Kidney (tissue), 14 donors: ENCODE measurements around the gene DTNB. TPM values are rescaled to one million over a fixed set of nuclear protein-coding genes. Genes with fewer than 3 reads are reported as not detected.

Experiments used
- DNase-seq, 5 donors: peaks; one replicate each; pipeline ENCODE4 v3.0.0-alpha.2; 2013 to 2020
- FAIRE-seq: peaks from 2 replicates; lab custom pipeline; 2012; peaks lifted over from hg19 to GRCh38; lab: Jason Lieb, UNC
- H3K27ac ChIP-seq, 2 donors: one replicate each; pipeline ENCODE4 v1.7.0; 2013; ENCODE audit warnings: low read depth in 2 of 2, low read length in 2 of 2, inconsistent platforms in 1 of 2
- H3K27me3 ChIP-seq: one replicate; pipeline ENCODE4 v1.7.1; 2013; ENCODE audit warnings: low read length, inconsistent platforms; ENCODE audit not compliant: control insufficient read depth, insufficient read depth
- H3K36me3 ChIP-seq, 3 donors: one replicate each; pipeline versions ENCODE4 v1.7.0 to v1.7.1; 2013; ENCODE audit warnings: low read length in 3 of 3, control low read depth in 1 of 3, inconsistent platforms in 1 of 3; ENCODE audit not compliant: insufficient read depth in 3 of 3, control insufficient read depth in 2 of 3
- H3K4me1 ChIP-seq, 3 donors: one replicate each; pipeline versions ENCODE4 v1.7.0 to v1.7.1; 2013; ENCODE audit warnings: low read length in 3 of 3, inconsistent platforms in 1 of 3, low read depth in 1 of 3; ENCODE audit not compliant: control insufficient read depth in 2 of 3, insufficient read depth in 2 of 3
- H3K4me3 ChIP-seq, 3 donors: one replicate each; pipeline versions ENCODE4 v1.7.0 to v1.8.1; 2013; ENCODE audit warnings: low read length in 3 of 3, control low read depth in 1 of 3, inconsistent platforms in 1 of 3
- H3K9ac ChIP-seq, 3 donors: one replicate each; pipeline versions ENCODE4 v1.7.0 to v1.7.1; 2013; ENCODE audit warnings: low read length in 3 of 3, control low read depth in 1 of 3, inconsistent platforms in 1 of 3
- H3K9me3 ChIP-seq, 3 donors: one replicate each; pipeline versions ENCODE4 v1.7.0 to v1.7.1; 2013; ENCODE audit warnings: low read length in 3 of 3, control low read depth in 1 of 3, inconsistent platforms in 1 of 3; ENCODE audit not compliant: control insufficient read depth in 2 of 3, insufficient read depth in 1 of 3
- intact Hi-C: fragments of 100-400 bp; cut with DNase I; formaldehyde crosslinking; loops from one replicate; pipeline ENCODE4 v1.11.1; 2022
- polyA plus RNA-seq: library from polyadenylated mRNA; stranded (reverse); fragments of 350-450 nt; fragmentation: Illumina TruSeq; extraction: RNeasy Lipid Tissue Mini Kit (QIAGEN cat#74804); gene quantifications from one replicate; pipeline ENCODE4 v1.2.3, GENCODE V29; 2014; ENCODE audit warnings: low read depth, low replicate concordance; ENCODE audit not compliant: insufficient read depth
- total RNA-seq: library from RNA; stranded (reverse); fragmentation: NEBNext Ultra II Directional; extraction: Animal tissue kit (Norgen Biotek cat#: 25700); gene quantifications from one replicate; pipeline ENCODE4 v1.2.1, GENCODE V29; 2021
- TF ChIP-seq, protein P1 (sequence below): IDR thresholded peaks from 3 replicates; pipeline ENCODE4 v1.5.1; 2012; ENCODE audit warnings: mild to moderate bottlenecking, moderate library complexity, borderline replicate concordance; ENCODE audit not compliant: insufficient read depth; ENCODE audit errors: extremely low read depth
- donor health status: control.
- donor health status: control.
- donor health status: control.
- donor health status: control.
- donor health status: control.
- donor health status: DM: yes; HTN: yes; CAD: no.
- donor health status: Normal renal cell carcinoma (clear cell type).

DTNB gene
- total and polyA plus RNA-seq, 2 donors from 2014 or later, result 23.0 to 28.1 TPM

DNA sequence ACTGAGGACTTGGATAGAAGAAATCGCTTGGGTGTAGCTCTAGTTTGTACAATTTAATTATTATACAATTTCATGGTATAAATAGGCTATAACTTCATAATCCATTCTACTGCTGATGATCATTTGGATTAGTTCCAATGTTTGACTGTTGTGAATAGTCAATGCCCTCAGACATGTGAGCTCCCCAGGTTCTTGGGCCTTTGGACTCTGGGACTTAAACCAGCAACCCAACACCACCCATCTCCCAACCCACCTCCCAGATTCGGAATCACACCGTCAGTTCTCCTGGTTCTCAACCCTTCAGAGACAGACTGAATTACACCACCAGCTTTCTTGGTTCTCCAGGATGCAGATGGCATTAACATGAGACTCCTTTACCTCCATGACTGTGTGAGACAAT lies 247.1 kb downstream of the DTNB start:
- Histone ChIP-seq H3K27ac (no peak overlapping the region), H3K4me1 (no peaks in the 10 kb centered on the region), H3K27me3 (no peaks in the 10 kb centered on the region), H3K36me3 (no peaks in the 10 kb centered on the region), H3K9ac (no peak overlapping the region), H3K9me3 (no peaks in the 10 kb centered on the region), H3K4me3 (no peak overlapping the region)
- TF ChIP-seq, protein P1, sequence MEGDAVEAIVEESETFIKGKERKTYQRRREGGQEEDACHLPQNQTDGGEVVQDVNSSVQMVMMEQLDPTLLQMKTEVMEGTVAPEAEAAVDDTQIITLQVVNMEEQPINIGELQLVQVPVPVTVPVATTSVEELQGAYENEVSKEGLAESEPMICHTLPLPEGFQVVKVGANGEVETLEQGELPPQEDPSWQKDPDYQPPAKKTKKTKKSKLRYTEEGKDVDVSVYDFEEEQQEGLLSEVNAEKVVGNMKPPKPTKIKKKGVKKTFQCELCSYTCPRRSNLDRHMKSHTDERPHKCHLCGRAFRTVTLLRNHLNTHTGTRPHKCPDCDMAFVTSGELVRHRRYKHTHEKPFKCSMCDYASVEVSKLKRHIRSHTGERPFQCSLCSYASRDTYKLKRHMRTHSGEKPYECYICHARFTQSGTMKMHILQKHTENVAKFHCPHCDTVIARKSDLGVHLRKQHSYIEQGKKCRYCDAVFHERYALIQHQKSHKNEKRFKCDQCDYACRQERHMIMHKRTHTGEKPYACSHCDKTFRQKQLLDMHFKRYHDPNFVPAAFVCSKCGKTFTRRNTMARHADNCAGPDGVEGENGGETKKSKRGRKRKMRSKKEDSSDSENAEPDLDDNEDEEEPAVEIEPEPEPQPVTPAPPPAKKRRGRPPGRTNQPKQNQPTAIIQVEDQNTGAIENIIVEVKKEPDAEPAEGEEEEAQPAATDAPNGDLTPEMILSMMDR, result no peak
- DNase-seq (no peak), FAIRE-seq (no peak)
- intact Hi-C loops, result no loop called here

GRCh38 chr2:25424426-25425028 lies 248.8 kb downstream of the DTNB start:
- Histone ChIP-seq H3K4me3 (no peak overlapping the region), H3K36me3 (no peaks in the 10 kb centered on the region), H3K4me1 (no peaks in the 10 kb centered on the region), H3K9ac (no peak overlapping the region), H3K27ac (no peak overlapping the region), H3K27me3 (no peaks in the 10 kb centered on the region), H3K9me3 (no peaks in the 10 kb centered on the region)
- intact Hi-C loops, result no loop called here
- TF ChIP-seq, protein P1, result no peak
- no peak for DNase-seq
- no peak for FAIRE-seq

- no peaks in the 10 kb centered on the region for H3K9me3 ChIP-seq
- H3K27me3 ChIP-seq, result no peaks in the 10 kb centered on the region
- H3K9ac ChIP-seq, result no peak overlapping the region
- DNase-seq (no peak), FAIRE-seq (no peak)
- no peak overlapping the region for H3K27ac ChIP-seq
- intact Hi-C loops, result no loop called here
- no peaks in the 10 kb centered on the region for H3K4me1 ChIP-seq
- H3K4me3 ChIP-seq, result no peak overlapping the region
- H3K36me3 ChIP-seq, result no peaks in the 10 kb centered on the region
- TF ChIP-seq, protein P1, result no peak
Observed at GRCh38 chr2:25421820-25422411, 251.5 kb downstream of the DTNB start.
